Measurements from ENCODE around the gene USP6NL. TPM values are rescaled to one million over a fixed set of nuclear protein-coding genes. Genes with fewer than 3 reads are reported as not detected.

Gene USP6NL
- total RNA-seq, 1 experiment from 2014 or later = 24.6 TPM

DNA sequence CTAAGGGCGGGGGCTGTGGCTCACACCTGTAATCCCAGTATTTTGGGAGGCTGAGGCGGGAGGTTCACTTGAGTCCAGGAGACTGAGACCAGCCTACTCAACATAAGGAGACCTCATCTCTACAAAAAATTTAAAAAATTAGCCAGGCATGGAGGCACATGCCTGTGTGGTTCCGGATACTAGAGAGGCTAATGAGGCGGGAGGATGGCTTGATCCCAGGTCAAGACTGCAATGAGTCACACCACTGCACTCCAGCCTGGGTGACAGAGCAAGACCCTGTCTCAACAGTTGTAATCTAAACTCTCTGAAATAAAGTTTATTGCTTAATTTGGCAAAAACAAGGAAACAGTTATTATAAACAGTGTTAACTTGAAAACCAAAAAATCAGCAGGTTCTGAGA lies 123.3 kb downstream of the USP6NL start:
- Histone ChIP-seq H4K20me1 (ENCODE audit: insufficient read depth) (no peaks in the 10 kb centered on the region), H3K27me3 (ENCODE audit: insufficient read depth, low read length) (no peaks in the 10 kb centered on the region), H3K27ac (ENCODE audit: low read depth, low read length) (no peak overlapping the region), H3K4me1 (ENCODE audit: control insufficient read depth in 1 of 2, insufficient read depth in 2 of 2, low read length in 2 of 2) (no peaks in the 10 kb centered on the region), H3K4me3 (replicated peaks in 1 of 2; ENCODE audit: low read depth in 1 of 2, low read length in 2 of 2) (no peak overlapping the region), H3K79me2 (ENCODE audit: insufficient read depth, low read length) (no peaks in the 10 kb centered on the region), H3K9me3 (ENCODE audit: control insufficient read depth in 1 of 2, insufficient read depth in 1 of 2, low read depth in 1 of 2, low read length in 2 of 2) (no peaks in the 10 kb centered on the region), H3K9me2 (ENCODE audit: insufficient read depth) (no peaks in the 10 kb centered on the region), H2AFZ (ENCODE audit: low read depth, low read length, poor library complexity, severe bottlenecking) (no peak overlapping the region), H3K9ac (ENCODE audit: low read length) (no peak overlapping the region), H3K4me2 (ENCODE audit: low read length) (no peak overlapping the region), H3K36me3 (ENCODE audit: control insufficient read depth in 1 of 2, insufficient read depth in 2 of 2, low read length in 2 of 2) (peaks cover 0 to 24% of the 10 kb centered on the region in 2 experiments; a peak in 3 of 4 replicates)
- intact Hi-C loops (cut with micrococcal nuclease) = no loop called here
- RAD21 ChIA-PET (ENCODE audit: low non-redundant PET in 1 of 2, low total read pairs in 2 of 2, uncharacterized antibody in 2 of 2, unreplicated experiment in 2 of 2) = no interaction called here
- CTCF ChIA-PET = no interaction called here
- ATAC-seq (no peak), DNase-seq (ENCODE audit: low read depth, low spot score) (no peak)
- TF ChIP-seq, protein P1, sequence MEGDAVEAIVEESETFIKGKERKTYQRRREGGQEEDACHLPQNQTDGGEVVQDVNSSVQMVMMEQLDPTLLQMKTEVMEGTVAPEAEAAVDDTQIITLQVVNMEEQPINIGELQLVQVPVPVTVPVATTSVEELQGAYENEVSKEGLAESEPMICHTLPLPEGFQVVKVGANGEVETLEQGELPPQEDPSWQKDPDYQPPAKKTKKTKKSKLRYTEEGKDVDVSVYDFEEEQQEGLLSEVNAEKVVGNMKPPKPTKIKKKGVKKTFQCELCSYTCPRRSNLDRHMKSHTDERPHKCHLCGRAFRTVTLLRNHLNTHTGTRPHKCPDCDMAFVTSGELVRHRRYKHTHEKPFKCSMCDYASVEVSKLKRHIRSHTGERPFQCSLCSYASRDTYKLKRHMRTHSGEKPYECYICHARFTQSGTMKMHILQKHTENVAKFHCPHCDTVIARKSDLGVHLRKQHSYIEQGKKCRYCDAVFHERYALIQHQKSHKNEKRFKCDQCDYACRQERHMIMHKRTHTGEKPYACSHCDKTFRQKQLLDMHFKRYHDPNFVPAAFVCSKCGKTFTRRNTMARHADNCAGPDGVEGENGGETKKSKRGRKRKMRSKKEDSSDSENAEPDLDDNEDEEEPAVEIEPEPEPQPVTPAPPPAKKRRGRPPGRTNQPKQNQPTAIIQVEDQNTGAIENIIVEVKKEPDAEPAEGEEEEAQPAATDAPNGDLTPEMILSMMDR (IDR thresholded peaks at IDR 0.05 in 2 of 3, conservative IDR thresholded peaks at IDR 0.05 in 1 of 3; ENCODE audit: borderline replicate concordance in 1 of 3, insufficient read depth in 1 of 3, low read depth in 2 of 3, low read length in 2 of 3) = no peak
- TF ChIP-seq EZH2 (IDR thresholded peaks at IDR 0.05) (no peak), EGR1 (IDR thresholded peaks at IDR 0.05; ENCODE audit: low read depth) (no peak), MAX (IDR thresholded peaks at IDR 0.05) (no peak), ELF1 (IDR thresholded peaks at IDR 0.05; ENCODE audit: borderline replicate concordance, low read depth) (no peak), TCF7L2 (IDR thresholded peaks at IDR 0.05; ENCODE audit: borderline replicate concordance, extremely low read depth, insufficient read depth, insufficient read length) (no peak), FOSL1 (IDR thresholded peaks at IDR 0.05; ENCODE audit: low read depth) (no peak), CBX3 (IDR thresholded peaks at IDR 0.05; ENCODE audit: low read depth) (no peak), RAD21 (IDR thresholded peaks at IDR 0.05; ENCODE audit: low read depth) (no peak), JUND (IDR thresholded peaks at IDR 0.05) (no peak)
- POLR2A ChIA-PET = no interaction called here
- no TSS peak for BruUV-seq (replicated peaks)
